A549 (cell line): ENCODE measurements around the gene PEA15. TPM values are rescaled to one million over a fixed set of nuclear protein-coding genes. Genes with fewer than 3 reads are reported as not detected.

ENCODE experiments used
- ATAC-seq, 2 experiments: fragments of 200-7000 bp in 1 of 2; fragments of >200 bp in 1 of 2; cut with Nextera tagmentation in 1 of 2; cut with Tn5 transposase in 1 of 2; 3 replicates each; pipeline versions ENCODE4 v1.8.0 to v1.9.1; 2018 to 2020; ENCODE audit warnings: mild to moderate bottlenecking in 1 of 2, moderate library complexity in 1 of 2
- CTCF ChIA-PET: fragments of 300-600 bp; sonication (Branson Sonifier 250); formaldehyde crosslinking; extraction: SDS; loops from one replicate; lab custom pipeline; 2021; ENCODE audit warnings: antibody characterized with exemption, inconsistent platforms; lab: Yijun Ruan, JAX
- POLR2A ChIA-PET: fragments of 350-600 bp; formaldehyde crosslinking; extraction: SDS; loops from one replicate; lab custom pipeline; 2021; ENCODE audit warnings: antibody characterized with exemption, inconsistent platforms; lab: Yijun Ruan, JAX
- DNase-seq, 2 experiments: peaks; one replicate each; pipeline versions ENCODE4 v3.0.0 to v3.0.0-alpha.2; 2011 to 2016; ENCODE audit warnings: low read depth in 1 of 2, low spot score in 1 of 2
- FAIRE-seq: peaks from 2 replicates; lab custom pipeline; 2011; peaks lifted over from hg19 to GRCh38; lab: Jason Lieb, UNC
- H3K27ac ChIP-seq, 2 experiments: fragments of >200 bp; sonication (Bioruptor Twin); formaldehyde crosslinking; 3 replicates each; pipeline ENCODE4 v1.5.1; 2016 to 2017
- H3K4me1 ChIP-seq: fragments of >200 bp; sonication (Bioruptor Twin); formaldehyde crosslinking; 3 replicates; pipeline ENCODE4 v1.6.1; 2016
- H3K4me2 ChIP-seq: fragments of >200 bp; sonication (Bioruptor Twin); formaldehyde crosslinking; 3 replicates; pipeline ENCODE4 v1.6.1; 2016
- H3K4me3 ChIP-seq: fragments of >200 bp; sonication (Bioruptor Twin); formaldehyde crosslinking; 3 replicates; pipeline ENCODE4 v1.5.1; 2016
- H3K9me3 ChIP-seq: fragments of >200 bp; sonication (Bioruptor Twin); formaldehyde crosslinking; 3 replicates; pipeline ENCODE4 v1.6.1; 2016
- CBX8 ChIP-seq: fragments of 200-600 bp; sonication (generic); IDR thresholded peaks from 2 replicates; pipeline ENCODE4 v1.6.1; 2016
- CHD4 ChIP-seq: fragments of 200-600 bp; sonication (generic); IDR thresholded peaks from 2 replicates; pipeline ENCODE4 v1.6.1; 2016; ENCODE audit warnings: antibody characterized with exemption, mild to moderate bottlenecking, borderline replicate concordance
- EP300 ChIP-seq, 2 experiments: fragments of >200 bp; sonication (Bioruptor Twin); formaldehyde crosslinking; IDR thresholded peaks; 2 replicates in 1 of 2; 3 replicates in 1 of 2; pipeline ENCODE4 v1.6.1; 2016 to 2017
- FOSB ChIP-seq: fragments of 250-450 bp; sonication (Bioruptor Pico); IDR thresholded peaks from 2 replicates; pipeline ENCODE4 v1.5.0; 2020; ENCODE audit warnings: mild to moderate bottlenecking, moderate library complexity
- GATA3 ChIP-seq: IDR thresholded peaks from 2 replicates; pipeline ENCODE4 v1.6.1; 2012; ENCODE audit warnings: borderline replicate concordance
- HES2 ChIP-seq: fragments of >200 bp; sonication (Bioruptor Twin); formaldehyde crosslinking; IDR thresholded peaks from 2 replicates; pipeline ENCODE4 v1.6.1; 2016
- HMGXB4 ChIP-seq: fragments of 250-450 bp; sonication (Bioruptor Pico); IDR thresholded peaks from 2 replicates; pipeline ENCODE4 v1.5.0; 2021; ENCODE audit warnings: mild to moderate bottlenecking, moderate library complexity, borderline replicate concordance
- HOXB5 ChIP-seq: fragments of 250-450 bp; sonication (Bioruptor Pico); IDR thresholded peaks from 2 replicates; pipeline ENCODE4 v1.5.0; 2020; ENCODE audit warnings: mild to moderate bottlenecking, moderate library complexity
- JUN ChIP-seq, 2 experiments: fragments of >200 bp; sonication (Bioruptor Twin); formaldehyde crosslinking; IDR thresholded peaks; 2 replicates in 1 of 2; 3 replicates in 1 of 2; pipeline ENCODE4 v1.6.1; 2016 to 2017
- JUNB ChIP-seq: fragments of >200 bp; sonication (Bioruptor Twin); formaldehyde crosslinking; IDR thresholded peaks from 2 replicates; pipeline ENCODE4 v1.6.1; 2016
- KDM1A ChIP-seq: fragments of 200-600 bp; sonication (generic); IDR thresholded peaks from 2 replicates; pipeline ENCODE4 v1.6.1; 2016; ENCODE audit warnings: low read depth, mild to moderate bottlenecking
- KDM5A ChIP-seq: fragments of 200-600 bp; sonication (generic); IDR thresholded peaks from 2 replicates; pipeline ENCODE4 v1.6.1; 2016; ENCODE audit warnings: antibody characterized with exemption, mild to moderate bottlenecking
- MYC ChIP-seq: IDR thresholded peaks from 2 replicates; pipeline ENCODE4 v1.6.1; 2012; ENCODE audit warnings: mild to moderate bottlenecking, inconsistent platforms, low read length, improper control_type of control experiment, borderline replicate concordance
- NPAS2 ChIP-seq: fragments of 250-450 bp; sonication (Bioruptor Pico); IDR thresholded peaks from 2 replicates; pipeline ENCODE4 v1.8.0; 2022; ENCODE audit warnings: mild to moderate bottlenecking, moderate library complexity, borderline replicate concordance
- NR3C1 ChIP-seq: fragments of >200 bp; sonication (Bioruptor Twin); formaldehyde crosslinking; IDR thresholded peaks from 3 replicates; pipeline ENCODE4 v1.6.1; 2017
- PBX3 ChIP-seq: IDR thresholded peaks from 2 replicates; pipeline ENCODE4 v1.6.1; 2012
- POLR2AphosphoS2 ChIP-seq: conservative IDR thresholded peaks from 2 replicates; pipeline ENCODE4 v1.6.1; 2012; ENCODE audit warnings: low read length, improper control_type of control experiment, inconsistent platforms
- RARB ChIP-seq: fragments of 250-450 bp; sonication (Bioruptor Pico); IDR thresholded peaks from 2 replicates; pipeline ENCODE4 v1.8.0; 2021; ENCODE audit warnings: mild to moderate bottlenecking, moderate library complexity
- RFX5 ChIP-seq: fragments of 450-650 bp; IDR thresholded peaks from 2 replicates; pipeline ENCODE4 v1.7.1; 2014; ENCODE audit warnings: antibody characterized with exemption, mild to moderate bottlenecking, moderate library complexity
- RNF2 ChIP-seq: fragments of 200-600 bp; sonication (generic); IDR thresholded peaks from 2 replicates; pipeline ENCODE4 v1.6.1; 2016; ENCODE audit warnings: low read depth, mild to moderate bottlenecking, antibody characterized with exemption, moderate library complexity, borderline replicate concordance
- TP53 ChIP-seq: fragments of 250-450 bp; sonication (Bioruptor Pico); IDR thresholded peaks from 2 replicates; pipeline ENCODE4 v1.5.0; 2021; ENCODE audit warnings: mild to moderate bottlenecking, moderate library complexity
- WGBS: methylation state at CpG from one replicate; pipeline ENCODE4 v1.1.6; 2017; ENCODE audit errors: missing lambda C conversion rate; 5-methylcytosine and 5-hydroxymethylcytosine counted together
- polyA plus RNA-seq, 4 experiments: library from polyadenylated mRNA; depleted of rRNA in 3 of 4; stranded (reverse); fragments of >200 nt; fragmentation: RNase III in 1 of 4; extraction: RNeasy Plus Mini Kit Qiagen cat#74134 plus additional on column Dnase treatment in 1 of 4; gene quantifications; 2 replicates in 3 of 4; 3 replicates in 1 of 4; pipeline ENCODE4 v1.2.3, GENCODE V29; 2011 to 2017

Gene PEA15
- polyA plus RNA-seq, 2 of the 4 experiments (the other 2 are of a cell fraction), result 115 to 136 TPM

- peaks cover 7% of the 10 kb centered on the region; the same call in 1 of the 3 replicates for H3K4me1 ChIP-seq
- TF ChIP-seq JUN (IDR thresholded peaks at IDR 0.05) (no peak), HMGXB4 (CRISPR knock-in tag) (no peak), RARB (CRISPR knock-in tag) (no peak), HOXB5 (no peak), GATA3 (no peak), RFX5 (no peak)
- FAIRE-seq (no peak), ATAC-seq (no peak), DNase-seq (no peak)
- CTCF ChIA-PET, result interaction anchor here (1.2 to 7.4 kb wide), 5 partner anchors 10 to 94 kb away, joined by 3 to 40 read pairs (median 8); no protein-coding TSS in a partner anchor
- WGBS, result 51% methylated on average over 4 of the region's 4 CpGs
- H3K4me3 ChIP-seq, result no peak overlapping the region
- POLR2A ChIA-PET, result no interaction called here
- H3K27ac ChIP-seq, result no peak overlapping the region
- no peak overlapping the region for H3K4me2 ChIP-seq
- H3K9me3 ChIP-seq, result no peaks in the 10 kb centered on the region
Observed at GRCh38 chr1:160158534-160158933, 46.6 kb upstream of the PEA15 start.

GRCh38 chr1:160159846-160160245 lies 45.3 kb upstream of the PEA15 start:
- no peak for TF ChIP-seq RFX5
- TF ChIP-seq, all 56 proteins: peak for 0
- peaks cover 7% of the 10 kb centered on the region; the same call in 1 of the 3 replicates for H3K4me1 ChIP-seq
- H3K4me3 ChIP-seq, result no peak overlapping the region
- ChIA-PET CTCF (interaction anchor here (0.9 to 7.4 kb wide), 8 partner anchors 9 to 92 kb away, joined by 3 to 40 read pairs (median 5); no protein-coding TSS in a partner anchor), POLR2A (no interaction called here)
- FAIRE-seq (no peak), DNase-seq (peak in 1 of 2 experiments; percentile 41), ATAC-seq (peak; percentile 7 to 62; a peak in 3 of 6 replicates)
- no peak overlapping the region for H3K27ac ChIP-seq
- H3K4me2 ChIP-seq, result peak overlapping the region; percentile 14; the same call in 2 of the 3 replicates
- no peaks in the 10 kb centered on the region for H3K9me3 ChIP-seq

- H3K4me1 ChIP-seq, result peaks cover 7% of the 10 kb centered on the region; the same call in 1 of the 3 replicates
- peak; percentile 35 to 76; a peak in 3 of 6 replicates for ATAC-seq
- 80% methylated on average over 6 of the region's 6 CpGs for WGBS
- H3K9me3 ChIP-seq, result no peaks in the 10 kb centered on the region
- CTCF ChIA-PET, result interaction anchor here (0.7 to 7.4 kb wide), 8 partner anchors 11 to 126 kb away, joined by 3 to 40 read pairs (median 4); partner anchors contain the start of gene ATP1A4
- no peak for TF ChIP-seq CHD4
- no peak for TF ChIP-seq HES2
- TF ChIP-seq JUNB, result no peak
- no peak for TF ChIP-seq PBX3
- no peak overlapping the region for H3K4me2 ChIP-seq
- FAIRE-seq, result no peak
- H3K27ac ChIP-seq, result no peak overlapping the region
- POLR2A ChIA-PET, result no interaction called here
- no peak overlapping the region for H3K4me3 ChIP-seq
- DNase-seq, result peak in 1 of 2 experiments; percentile 27
Observed at GRCh38 chr1:160161965-160162705, 43.0 kb upstream of the PEA15 start.

GRCh38 chr1:160162931-160163330 lies 42.3 kb upstream of the PEA15 start:
- no peak for DNase-seq
- Histone ChIP-seq H3K4me1 (peaks cover 7% of the 10 kb centered on the region; the same call in 1 of the 3 replicates), H3K9me3 (no peaks in the 10 kb centered on the region), H3K4me3 (no peak overlapping the region), H3K27ac (no peak overlapping the region), H3K4me2 (no peak overlapping the region)
- WGBS, result 45% methylated on average over 2 of the region's 2 CpGs
- no peak for ATAC-seq
- CTCF ChIA-PET, result interaction anchor here (1.3 to 7.4 kb wide), 4 partner anchors 12 to 61 kb away, joined by 4 to 40 read pairs (median 4); partner anchors contain the start of gene ATP1A4
- POLR2A ChIA-PET, result no interaction called here
- TF ChIP-seq NR3C1, result no peak
- TF ChIP-seq KDM5A, result no peak
- no peak for TF ChIP-seq EP300 (IDR thresholded peaks at IDR 0.05)
- TF ChIP-seq TP53 (CRISPR knock-in tag), result no peak
- no peak for TF ChIP-seq NPAS2 (CRISPR knock-in tag)
- TF ChIP-seq MYC, result no peak
- no peak for TF ChIP-seq FOSB (CRISPR knock-in tag)
- no peak for TF ChIP-seq KDM1A
- no peak for TF ChIP-seq POLR2AphosphoS2
- TF ChIP-seq HES2, result no peak
- TF ChIP-seq CBX8, result no peak
- TF ChIP-seq JUNB, result no peak
- TF ChIP-seq RARB (CRISPR knock-in tag), result no peak
- TF ChIP-seq RNF2, result no peak
- no peak for TF ChIP-seq HOXB5
- no peak for FAIRE-seq
